Neural cell (in vitro differentiated cells): ENCODE measurements around the gene NPS. TPM values are rescaled to one million over a fixed set of nuclear protein-coding genes. Genes with fewer than 3 reads are reported as not detected.

Experiments used
- H2AFZ ChIP-seq: fragments of 200-600, 300-800 bp; sonication (generic), shearing (Covaris generic); 2 replicates; pipeline ENCODE4 v1.6.0; 2014; ENCODE audit warnings: low read depth, mild to moderate bottlenecking, antibody characterized with exemption, low read length, moderate library complexity
- H3F3A ChIP-seq: fragments of 200-600 bp; shearing (Covaris generic); 2 replicates; pipeline ENCODE4 v1.6.1; 2016; ENCODE audit warnings: mild to moderate bottlenecking, moderate library complexity, mixed read lengths, antibody characterized with exemption, low read length; ENCODE audit not compliant: insufficient read depth, poor library complexity, severe bottlenecking
- H3K27ac ChIP-seq: fragments of 200-600, 300-800 bp; sonication (generic), shearing (Covaris generic); 2 replicates; pipeline ENCODE4 v1.5.1; 2014; ENCODE audit warnings: mild to moderate bottlenecking, low read length, moderate library complexity
- H3K27me3 ChIP-seq: fragments of 300-800, 200-600 bp; sonication (generic), shearing (Covaris generic); 2 replicates; pipeline ENCODE4 v1.6.0; 2014; ENCODE audit warnings: mild to moderate bottlenecking, low read depth, low read length, moderate library complexity; ENCODE audit not compliant: insufficient read depth
- H3K36me3 ChIP-seq: fragments of 300-800, 200-600 bp; sonication (generic), shearing (Covaris generic); 2 replicates; pipeline ENCODE4 v1.5.1; 2014; ENCODE audit warnings: mild to moderate bottlenecking, antibody characterized with exemption, low read length, moderate library complexity; ENCODE audit not compliant: insufficient read depth
- H3K4me2 ChIP-seq: fragments of 300-800, 200-600 bp; sonication (generic), shearing (Covaris generic); 2 replicates; pipeline ENCODE4 v1.6.0; 2014; ENCODE audit warnings: mild to moderate bottlenecking, low read length
- H3K4me3 ChIP-seq: fragments of 300-800, 200-600 bp; sonication (generic), shearing (Covaris generic); 2 replicates; pipeline ENCODE4 v1.5.1; 2014; ENCODE audit warnings: mild to moderate bottlenecking, low read length, moderate library complexity
- H3K79me2 ChIP-seq: fragments of 200-600 bp; shearing (Covaris generic); replicated peaks from 2 replicates; pipeline ENCODE4 v1.6.0; 2014; ENCODE audit warnings: mild to moderate bottlenecking, low read length, moderate library complexity; ENCODE audit not compliant: insufficient read depth
- H3K9ac ChIP-seq: fragments of 300-800, 200-600 bp; sonication (generic), shearing (Covaris generic); 2 replicates; pipeline ENCODE4 v1.6.1; 2016; ENCODE audit warnings: mild to moderate bottlenecking, low read length, mixed read lengths
- H3K9me2 ChIP-seq: fragments of 200-600 bp; shearing (Covaris generic); 2 replicates; pipeline ENCODE4 v1.6.1; 2016; ENCODE audit warnings: mild to moderate bottlenecking, low read length, mixed read lengths; ENCODE audit not compliant: insufficient read depth
- H3K9me3 ChIP-seq: fragments of 200-600, 300-800 bp; sonication (generic), shearing (Covaris generic); 2 replicates; pipeline ENCODE4 v1.6.1; 2016; ENCODE audit warnings: mild to moderate bottlenecking, mixed run types, low read length, moderate library complexity, mixed read lengths
- H4K20me1 ChIP-seq: fragments of 200-600 bp; shearing (Covaris generic); 2 replicates; pipeline ENCODE4 v1.6.1; 2016; ENCODE audit warnings: mild to moderate bottlenecking, mixed run types; ENCODE audit not compliant: insufficient read depth
- CTCF ChIP-seq: fragments of 450-650 bp; IDR thresholded peaks from 2 replicates; pipeline ENCODE4 v1.5.1; 2014; ENCODE audit warnings: antibody characterized with exemption, mild to moderate bottlenecking, moderate library complexity; ENCODE audit not compliant: poor library complexity, severe bottlenecking
- EP300 ChIP-seq: fragments of 450-650 bp; conservative IDR thresholded peaks from 2 replicates; pipeline ENCODE4 v1.6.1; 2014; ENCODE audit warnings: antibody characterized with exemption, mild to moderate bottlenecking, moderate library complexity; ENCODE audit not compliant: poor library complexity, severe bottlenecking
- EZH2 ChIP-seq: fragments of 200-600, 300-800 bp; shearing (Covaris generic), sonication (generic); IDR thresholded peaks from 2 replicates; pipeline ENCODE4 v1.6.1; 2014; ENCODE audit warnings: antibody characterized with exemption, low read length, borderline replicate concordance, mild to moderate bottlenecking; ENCODE audit not compliant: insufficient read depth, poor library complexity, severe bottlenecking
- MXI1 ChIP-seq: fragments of 450-650 bp; conservative IDR thresholded peaks from 2 replicates; pipeline ENCODE4 v1.6.1; 2014; ENCODE audit warnings: antibody characterized with exemption, mild to moderate bottlenecking; ENCODE audit not compliant: poor library complexity, severe bottlenecking
- POLR2AphosphoS5 ChIP-seq: IDR thresholded peaks from 2 replicates; pipeline ENCODE4 v1.6.1; 2012
- RAD21 ChIP-seq: fragments of 450-650 bp; conservative IDR thresholded peaks from 2 replicates; pipeline ENCODE4 v1.6.1; 2014; ENCODE audit warnings: antibody characterized with exemption, mild to moderate bottlenecking, moderate library complexity
- REST ChIP-seq: IDR thresholded peaks from 2 replicates; pipeline ENCODE4 v1.6.1; 2012; ENCODE audit warnings: borderline replicate concordance
- SMC3 ChIP-seq: fragments of 450-650 bp; conservative IDR thresholded peaks from 2 replicates; pipeline ENCODE4 v1.6.1; 2014; ENCODE audit warnings: antibody characterized with exemption, mild to moderate bottlenecking, moderate library complexity; ENCODE audit not compliant: poor library complexity
- TAF1 ChIP-seq: IDR thresholded peaks from 2 replicates; pipeline ENCODE4 v1.6.1; 2012; ENCODE audit warnings: low read depth
- polyA plus RNA-seq: library from polyadenylated mRNA; depleted of rRNA; stranded (reverse); fragments of >200 nt; gene quantifications from 2 replicates; pipeline ENCODE4 v1.2.3, GENCODE V29; 2014

The NPS gene
- polyA plus RNA-seq, 1 donor from 2014 or later = not detected

- no peak for TF ChIP-seq CTCF
Observed at GRCh38 chr10:127532659-127533058, 16.4 kb upstream of the NPS start (continued).

GRCh38 chr10:127534074-127534473 is 15.0 kb upstream of the NPS start:
- no peak overlapping the region for H3K4me2 ChIP-seq
- H4K20me1 ChIP-seq = no peaks in the 10 kb centered on the region
- no peaks in the 10 kb centered on the region for H3K79me2 ChIP-seq
- no peaks in the 10 kb centered on the region for H3K36me3 ChIP-seq
- no peaks in the 10 kb centered on the region for H3F3A ChIP-seq
- H3K27ac ChIP-seq = no peak overlapping the region
- H3K4me3 ChIP-seq = no peak overlapping the region
- no peaks in the 10 kb centered on the region for H3K9me2 ChIP-seq
- H3K9me3 ChIP-seq = no peaks in the 10 kb centered on the region
- H2AFZ ChIP-seq = no peak overlapping the region
- no peak overlapping the region for H3K9ac ChIP-seq
- TF ChIP-seq MXI1 = no peak
- no peak for TF ChIP-seq EP300
- TF ChIP-seq CTCF = no peak
- no peak for TF ChIP-seq TAF1
- no peak for TF ChIP-seq RAD21
- TF ChIP-seq EZH2 = no peak
- TF ChIP-seq POLR2AphosphoS5 = no peak
- no peak for TF ChIP-seq SMC3
- no peak for TF ChIP-seq REST
- H3K27me3 ChIP-seq = no peaks in the 10 kb centered on the region

GRCh38 chr10:127534496-127534895 is 14.6 kb upstream of the NPS start:
- H3K9me3 ChIP-seq = no peaks in the 10 kb centered on the region
- no peaks in the 10 kb centered on the region for H3K79me2 ChIP-seq
- H3K9me2 ChIP-seq = no peaks in the 10 kb centered on the region
- no peak overlapping the region for H3K9ac ChIP-seq
- no peak overlapping the region for H3K27ac ChIP-seq
- TF ChIP-seq RAD21 (no peak), TAF1 (no peak), POLR2AphosphoS5 (no peak), REST (no peak), EP300 (no peak), SMC3 (no peak), MXI1 (no peak), CTCF (no peak), EZH2 (no peak)
- H3F3A ChIP-seq = no peaks in the 10 kb centered on the region
- no peak overlapping the region for H2AFZ ChIP-seq
- H3K27me3 ChIP-seq = no peaks in the 10 kb centered on the region
- no peak overlapping the region for H3K4me2 ChIP-seq
- H3K4me3 ChIP-seq = no peak overlapping the region
- H3K36me3 ChIP-seq = no peaks in the 10 kb centered on the region
- no peaks in the 10 kb centered on the region for H4K20me1 ChIP-seq
